Caco-2 (cell line): Measurements from ENCODE around the gene LRMDA. TPM values are rescaled to one million over a fixed set of nuclear protein-coding genes. Genes with fewer than 3 reads are reported as not detected.

ENCODE experiments used
- BruUV-seq: library from RNA; stranded (reverse); fragments of 400-500 nt; replicated peaks from 2 replicates; lab custom pipeline; 2021; lab: Mats Ljungman, UMichigan
- CTCF ChIA-PET: fragments of 300-600 bp; sonication (Branson Sonifier 250); formaldehyde crosslinking; loops from one replicate; lab custom pipeline; 2022; ENCODE audit warnings: antibody characterized with exemption; lab: Charles Lee
- POLR2A ChIA-PET: fragments of 300-600 bp; sonication (Branson Sonifier 250); formaldehyde crosslinking; loops from one replicate; lab custom pipeline; 2022; ENCODE audit warnings: antibody characterized with exemption; lab: Charles Lee
- DNase-seq, 2 experiments: peaks; one replicate each; pipeline versions ENCODE4 v3.0.0 to v3.0.0-alpha.2; 2020 to 2022
- H3K27me3 ChIP-seq: replicated peaks from 2 replicates; pipeline ENCODE4 v1.6.0; 2011; ENCODE audit warnings: low read length; ENCODE audit not compliant: control insufficient read depth, insufficient read depth
- H3K36me3 ChIP-seq: 2 replicates; pipeline ENCODE4 v1.5.1; 2011; ENCODE audit warnings: low read length; ENCODE audit not compliant: control insufficient read depth, insufficient read depth
- H3K4me1 ChIP-seq: fragments of 250-450 bp; sonication (Bioruptor Pico); 2 replicates; pipeline ENCODE4 v1.5.1; 2020; ENCODE audit warnings: mild to moderate bottlenecking
- H3K4me3 ChIP-seq: 2 replicates; pipeline ENCODE4 v1.5.1; 2011; ENCODE audit warnings: low read depth, mild to moderate bottlenecking, control low read depth, low read length
- H3K9me3 ChIP-seq: fragments of 250-450 bp; sonication (Bioruptor Pico); 2 replicates; pipeline ENCODE4 v1.5.1; 2020; ENCODE audit warnings: mild to moderate bottlenecking, moderate library complexity
- H3K27ac Mint-ChIP-seq: one replicate; pipeline ENCODE4 v1.8.0; 2022; ENCODE audit warnings: mixed read lengths; ENCODE audit not compliant: unreplicated experiment
- H3K27me3 Mint-ChIP-seq: one replicate; pipeline ENCODE4 v1.8.0; 2022; ENCODE audit warnings: mixed read lengths; ENCODE audit not compliant: insufficient read depth, unreplicated experiment
- H3K36me3 Mint-ChIP-seq: one replicate; pipeline ENCODE4 v1.8.0; 2022; ENCODE audit warnings: mild to moderate bottlenecking, mixed read lengths; ENCODE audit not compliant: insufficient read depth, unreplicated experiment
- H3K4me1 Mint-ChIP-seq: one replicate; pipeline ENCODE4 v1.8.0; 2022; ENCODE audit warnings: low read depth, mixed read lengths; ENCODE audit not compliant: unreplicated experiment
- H3K4me3 Mint-ChIP-seq: one replicate; pipeline ENCODE4 v1.8.0; 2022; ENCODE audit warnings: mild to moderate bottlenecking, moderate library complexity, mixed read lengths; ENCODE audit not compliant: unreplicated experiment
- H3K9me3 Mint-ChIP-seq: one replicate; pipeline ENCODE4 v1.8.0; 2022; ENCODE audit warnings: mixed read lengths; ENCODE audit not compliant: unreplicated experiment
- intact Hi-C: fragments of 100-400 bp; cut with micrococcal nuclease; formaldehyde crosslinking; loops from one replicate; pipeline ENCODE4 v1.10.0; 2022; ENCODE audit not compliant: unreplicated experiment
- total RNA-seq: library from RNA; stranded (reverse); gene quantifications from 2 replicates; pipeline ENCODE4 v1.2.3, GENCODE V29; 2022
- TF ChIP-seq, protein P1 (sequence below), 2 experiments: fragments of 200-600 bp in 1 of 2; IDR thresholded peaks; 1 replicate in 1 of 2; 2 replicates in 1 of 2; pipeline versions ENCODE4 v1.5.1 to v1.8.0; 2011 to 2022; ENCODE audit warnings: antibody characterized with exemption in 1 of 2, control low read depth in 1 of 2, inconsistent platforms in 1 of 2, low read depth in 1 of 2, low read length in 1 of 2, mild to moderate bottlenecking in 1 of 2, moderate library complexity in 1 of 2; ENCODE audit not compliant: insufficient read depth in 1 of 2, severe bottlenecking in 1 of 2, unreplicated experiment in 1 of 2

Gene LRMDA
- total RNA-seq, 1 experiment from 2014 or later = 18.5 TPM

GRCh38 chr10:75950997-75951589, 519.7 kb downstream of the LRMDA start:
- no TSS peak for BruUV-seq
- TF ChIP-seq, protein P1, sequence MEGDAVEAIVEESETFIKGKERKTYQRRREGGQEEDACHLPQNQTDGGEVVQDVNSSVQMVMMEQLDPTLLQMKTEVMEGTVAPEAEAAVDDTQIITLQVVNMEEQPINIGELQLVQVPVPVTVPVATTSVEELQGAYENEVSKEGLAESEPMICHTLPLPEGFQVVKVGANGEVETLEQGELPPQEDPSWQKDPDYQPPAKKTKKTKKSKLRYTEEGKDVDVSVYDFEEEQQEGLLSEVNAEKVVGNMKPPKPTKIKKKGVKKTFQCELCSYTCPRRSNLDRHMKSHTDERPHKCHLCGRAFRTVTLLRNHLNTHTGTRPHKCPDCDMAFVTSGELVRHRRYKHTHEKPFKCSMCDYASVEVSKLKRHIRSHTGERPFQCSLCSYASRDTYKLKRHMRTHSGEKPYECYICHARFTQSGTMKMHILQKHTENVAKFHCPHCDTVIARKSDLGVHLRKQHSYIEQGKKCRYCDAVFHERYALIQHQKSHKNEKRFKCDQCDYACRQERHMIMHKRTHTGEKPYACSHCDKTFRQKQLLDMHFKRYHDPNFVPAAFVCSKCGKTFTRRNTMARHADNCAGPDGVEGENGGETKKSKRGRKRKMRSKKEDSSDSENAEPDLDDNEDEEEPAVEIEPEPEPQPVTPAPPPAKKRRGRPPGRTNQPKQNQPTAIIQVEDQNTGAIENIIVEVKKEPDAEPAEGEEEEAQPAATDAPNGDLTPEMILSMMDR (IDR thresholded peaks at IDR 0.05; ENCODE audit: insufficient read depth in 1 of 2, low read depth in 1 of 2, low read length in 1 of 2, severe bottlenecking in 1 of 2, unreplicated experiment in 1 of 2) = no peak
- no peak for DNase-seq
- Mint-ChIP-seq H3K4me1 (peaks cover 15% of the 10 kb centered on the region), H3K27me3 (no peaks in the 10 kb centered on the region), H3K27ac (peak overlapping the region; percentile 41), H3K4me3 (no peak overlapping the region), H3K9me3 (peaks cover 18% of the 10 kb centered on the region), H3K36me3 (no peaks in the 10 kb centered on the region)
- Histone ChIP-seq H3K9me3 (no peaks in the 10 kb centered on the region), H3K4me1 (peaks cover 10% of the 10 kb centered on the region; the same call in 1 of the 2 replicates), H3K36me3 (no peaks in the 10 kb centered on the region), H3K27me3 (no peaks in the 10 kb centered on the region), H3K4me3 (no peak overlapping the region)
- ChIA-PET POLR2A (no interaction called here), CTCF (no interaction called here)
- intact Hi-C loops = no loop called here

DNA sequence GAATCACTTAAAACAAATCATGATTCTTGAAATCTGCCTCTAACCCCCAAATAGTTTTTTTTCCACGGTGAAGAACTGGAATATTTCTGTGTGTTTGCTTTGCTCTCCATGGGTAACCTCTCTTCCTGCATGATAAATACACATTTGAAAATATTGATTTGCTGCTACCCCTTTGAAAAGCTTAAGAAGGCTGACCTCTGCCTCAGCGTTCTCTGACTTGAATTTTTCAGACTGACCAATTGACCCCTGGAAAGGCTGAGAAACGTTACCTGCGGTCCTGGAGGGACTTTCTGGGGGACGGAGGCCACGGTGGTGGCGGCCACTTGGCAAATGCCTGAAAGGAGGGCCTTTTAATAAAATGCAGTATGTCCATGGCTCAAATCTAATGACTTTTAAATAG, 520.2 kb downstream of the LRMDA start:
- H3K36me3 Mint-ChIP-seq = no peaks in the 10 kb centered on the region
- no peak for DNase-seq
- no peaks in the 10 kb centered on the region for H3K9me3 ChIP-seq
- ChIA-PET CTCF (no interaction called here), POLR2A (no interaction called here)
- no peaks in the 10 kb centered on the region for H3K36me3 ChIP-seq
- no peak overlapping the region for H3K27ac Mint-ChIP-seq
- H3K27me3 Mint-ChIP-seq = no peaks in the 10 kb centered on the region
- BruUV-seq = no TSS peak
- no peak overlapping the region for H3K4me3 ChIP-seq
- peaks cover 18% of the 10 kb centered on the region for H3K9me3 Mint-ChIP-seq
- peaks cover 10% of the 10 kb centered on the region; the same call in 1 of the 2 replicates for H3K4me1 ChIP-seq
- intact Hi-C loops = no loop called here
- TF ChIP-seq, protein P1 (IDR thresholded peaks at IDR 0.05; ENCODE audit: insufficient read depth in 1 of 2, low read depth in 1 of 2, low read length in 1 of 2, severe bottlenecking in 1 of 2, unreplicated experiment in 1 of 2) = no peak
- H3K27me3 ChIP-seq = no peaks in the 10 kb centered on the region
- no peak overlapping the region for H3K4me3 Mint-ChIP-seq
- H3K4me1 Mint-ChIP-seq = peaks cover 15% of the 10 kb centered on the region

- H3K36me3 ChIP-seq = no peaks in the 10 kb centered on the region
- TF ChIP-seq, protein P1 (IDR thresholded peaks at IDR 0.05; ENCODE audit: insufficient read depth in 1 of 2, low read depth in 1 of 2, low read length in 1 of 2, severe bottlenecking in 1 of 2, unreplicated experiment in 1 of 2) = no peak
- Mint-ChIP-seq H3K27me3 (no peaks in the 10 kb centered on the region), H3K27ac (no peak overlapping the region), H3K4me1 (peaks cover 15% of the 10 kb centered on the region), H3K36me3 (no peaks in the 10 kb centered on the region), H3K9me3 (peaks cover 18% of the 10 kb centered on the region), H3K4me3 (no peak overlapping the region)
- ChIA-PET POLR2A (no interaction called here), CTCF (no interaction called here)
- no peaks in the 10 kb centered on the region for H3K9me3 ChIP-seq
- H3K4me1 ChIP-seq = peaks cover 10% of the 10 kb centered on the region; the same call in 1 of the 2 replicates
- BruUV-seq = no TSS peak
- no peak for DNase-seq
- no peak overlapping the region for H3K4me3 ChIP-seq
- H3K27me3 ChIP-seq = no peaks in the 10 kb centered on the region
- intact Hi-C loops = no loop called here
Measured at GRCh38 chr10:75952093-75952492, 520.7 kb downstream of the LRMDA start.
